Heart left ventricle (tissue), 13 donors: ENCODE results near the gene RPS26.

Source experiments
- CTCF ChIP-seq, 12 donors: fragments of 200-600 bp; sonication (generic) in 4 of 12; IDR thresholded peaks; one replicate each; pipeline versions ENCODE4 v1.5.0 to v1.8.0; 2018 to 2022; ENCODE audit warnings: antibody characterized with exemption in 12 of 12, mild to moderate bottlenecking in 5 of 12
- POLR2A ChIP-seq, 2 donors: fragments of 450-650 bp; IDR thresholded peaks; one replicate each; pipeline ENCODE4 v1.6.1; 2017; ENCODE audit warnings: antibody characterized with exemption in 2 of 2, mild to moderate bottlenecking in 2 of 2, moderate library complexity in 2 of 2
- donor health status: ischemic (EF 13 %, LVEDD 7.1; RV severe dilation, severe dysfunction).
- donor health status: DM: no; HTN: yes; CAD: no.
- donor health status: DM: no; HTN: no; CAD: no.
- donor health status: ischemic (EF 25% LVEDD 6.9; RV normal size, moderate dysfunction).
- donor health status: ischemic (EF 25% LVEDD 5.7; RV mildly dilated, moderate dysfunction).
- donor health status: ischemic (EF 35%, LVEDD 5.7; RV mildly dilated, moderate dysfunction).
- donor health status: nonischemic (EF 11% LVEDD 7.7; RV severe dilation, severe dysfunction).
- donor health status: DM: yes; HTN: yes; CAD: no.
- donor health status: PGD.
- donor health status: ischemic (EF 29% LVEDD 5.4; RV normal size, mild dysfunction).
- donor health status: nonischemic (EF 23%, LVEDD 6.1; RV moderate dilation, normal function).

- TF ChIP-seq CTCF (IDR thresholded peaks at IDR 0.05) (no peak), POLR2A (IDR thresholded peaks at IDR 0.05) (no peak)
Observed at GRCh38 chr12:56040151-56040550, 1.6 kb upstream of the RPS26 start.
